Measurements from ENCODE around the gene FN1. TPM values are rescaled to one million over a fixed set of nuclear protein-coding genes. Genes with fewer than 3 reads are reported as not detected.
"Not testable (repeated sequence)": the region's sequence is repeated elsewhere in the genome, so short reads cannot be mapped to it uniquely, and the experiment has no call there.

Gene FN1
- total RNA-seq, 1 donor from 2014 or later: 2,584 TPM

GRCh38 chr2:215314896-215315295 is 121.0 kb downstream of the FN1 start:
- no peak for DNase-seq (ENCODE audit: low read depth)
- no peak overlapping the region for H3K4me3 ChIP-seq (ENCODE audit: low read depth, low read length)
- no peaks in the 10 kb centered on the region for H3K27me3 ChIP-seq (ENCODE audit: control insufficient read depth, insufficient read depth, low read length)
- no peak for TF ChIP-seq CTCF (IDR thresholded peaks at IDR 0.05; ENCODE audit: insufficient read depth, low read length, poor library complexity, severe bottlenecking)
- H3K36me3 ChIP-seq (ENCODE audit: control insufficient read depth, insufficient read depth, low read length): no peaks in the 10 kb centered on the region

GRCh38 chr2:215313255-215313613 is 122.6 kb downstream of the FN1 start:
- no peak overlapping the region for H3K4me3 ChIP-seq (ENCODE audit: low read depth, low read length)
- H3K36me3 ChIP-seq (ENCODE audit: control insufficient read depth, insufficient read depth, low read length): no peaks in the 10 kb centered on the region
- H3K27me3 ChIP-seq (ENCODE audit: control insufficient read depth, insufficient read depth, low read length): no peaks in the 10 kb centered on the region
- no peak for TF ChIP-seq CTCF (IDR thresholded peaks at IDR 0.05; ENCODE audit: insufficient read depth, low read length, poor library complexity, severe bottlenecking)
- no peak for DNase-seq (ENCODE audit: low read depth)

- H3K4me3 ChIP-seq (ENCODE audit: low read depth, low read length): peak within 1 kb of the TSS; percentile 58
- H3K36me3 ChIP-seq (ENCODE audit: control insufficient read depth, insufficient read depth, low read length): no peaks in the 10 kb centered on the region
- no peaks in the 10 kb centered on the region for H3K27me3 ChIP-seq (ENCODE audit: control insufficient read depth, insufficient read depth, low read length)
- peak; percentile 80 for DNase-seq (ENCODE audit: low read depth)
- TF ChIP-seq CTCF (IDR thresholded peaks at IDR 0.05; ENCODE audit: insufficient read depth, low read length, poor library complexity, severe bottlenecking): no peak
Observed at GRCh38 chr2:215311625-215312396, 124.1 kb downstream of the FN1 start, which contains the start of gene ATIC. Gene ATIC, plus strand, starts transcription at chr2:215312059. Its CDS starts 84 bp downstream, at chr2:215312143.

- H3K4me3 ChIP-seq (ENCODE audit: low read depth, low read length): peak overlapping the region; percentile 58
- not testable (repeated sequence) for H3K36me3 ChIP-seq (ENCODE audit: control insufficient read depth, insufficient read depth, low read length); H3K27me3 ChIP-seq (ENCODE audit: control insufficient read depth, insufficient read depth, low read length); DNase-seq (ENCODE audit: low read depth)
Observed at GRCh38 chr2:215311259-215311624, 124.6 kb downstream of the FN1 start.

Other genes starting within 250 kb of the FN1 start
- gene ATIC, start 124.0 kb downstream of the FN1 start, total RNA-seq: 75.2 and 81.6 TPM in 2 replicates

All from kidney epithelial cell (primary cell).